ENCODE results near the gene MFN1.

DNA sequence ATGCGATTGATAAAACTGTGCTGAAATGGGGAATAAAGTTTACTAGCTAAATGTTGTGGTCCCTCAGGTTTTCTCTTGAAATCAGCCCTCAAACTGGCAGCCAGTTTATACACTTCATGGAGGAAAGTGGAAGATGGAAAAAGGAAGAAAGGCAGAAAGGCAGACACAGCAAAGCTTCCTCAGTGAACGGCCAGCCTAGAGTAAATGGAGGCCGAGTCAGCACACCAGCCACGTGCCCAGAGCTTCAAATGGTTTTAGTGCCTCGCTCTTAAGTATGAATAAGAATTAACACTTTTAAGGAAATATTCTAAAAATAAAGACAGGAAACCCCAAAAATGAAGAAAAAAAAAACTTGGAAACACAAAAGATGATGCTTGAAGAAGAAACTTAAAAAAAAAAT, 55.5 kb downstream of the MFN1 start:
- TF ChIP-seq, protein P1, sequence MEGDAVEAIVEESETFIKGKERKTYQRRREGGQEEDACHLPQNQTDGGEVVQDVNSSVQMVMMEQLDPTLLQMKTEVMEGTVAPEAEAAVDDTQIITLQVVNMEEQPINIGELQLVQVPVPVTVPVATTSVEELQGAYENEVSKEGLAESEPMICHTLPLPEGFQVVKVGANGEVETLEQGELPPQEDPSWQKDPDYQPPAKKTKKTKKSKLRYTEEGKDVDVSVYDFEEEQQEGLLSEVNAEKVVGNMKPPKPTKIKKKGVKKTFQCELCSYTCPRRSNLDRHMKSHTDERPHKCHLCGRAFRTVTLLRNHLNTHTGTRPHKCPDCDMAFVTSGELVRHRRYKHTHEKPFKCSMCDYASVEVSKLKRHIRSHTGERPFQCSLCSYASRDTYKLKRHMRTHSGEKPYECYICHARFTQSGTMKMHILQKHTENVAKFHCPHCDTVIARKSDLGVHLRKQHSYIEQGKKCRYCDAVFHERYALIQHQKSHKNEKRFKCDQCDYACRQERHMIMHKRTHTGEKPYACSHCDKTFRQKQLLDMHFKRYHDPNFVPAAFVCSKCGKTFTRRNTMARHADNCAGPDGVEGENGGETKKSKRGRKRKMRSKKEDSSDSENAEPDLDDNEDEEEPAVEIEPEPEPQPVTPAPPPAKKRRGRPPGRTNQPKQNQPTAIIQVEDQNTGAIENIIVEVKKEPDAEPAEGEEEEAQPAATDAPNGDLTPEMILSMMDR (IDR thresholded peaks at IDR 0.05; ENCODE audit: low read depth, low read length), result no peak
- TF ChIP-seq POLR2A (IDR thresholded peaks at IDR 0.05; ENCODE audit: extremely low read depth, insufficient read length) (no peak), MYC (IDR thresholded peaks at IDR 0.05; ENCODE audit: low read depth, low read length) (no peak)
- TF ChIP-seq, protein P2, sequence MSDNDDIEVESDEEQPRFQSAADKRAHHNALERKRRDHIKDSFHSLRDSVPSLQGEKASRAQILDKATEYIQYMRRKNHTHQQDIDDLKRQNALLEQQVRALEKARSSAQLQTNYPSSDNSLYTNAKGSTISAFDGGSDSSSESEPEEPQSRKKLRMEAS (IDR thresholded peaks at IDR 0.05; ENCODE audit: low read depth, low read length), result no peak
